Activated CD8-positive, alpha-beta memory T cell treated with anti-CD3 and anti-CD28 coated beads, Interleukin-2, amount 50 U/mL, for 48 hours (primary cell): ENCODE data around the gene DLG2.

Experiments
- DNase-seq: peaks from one replicate; pipeline ENCODE4 v3.0.0-alpha.2; 2020

DLG2 gene

DNA sequence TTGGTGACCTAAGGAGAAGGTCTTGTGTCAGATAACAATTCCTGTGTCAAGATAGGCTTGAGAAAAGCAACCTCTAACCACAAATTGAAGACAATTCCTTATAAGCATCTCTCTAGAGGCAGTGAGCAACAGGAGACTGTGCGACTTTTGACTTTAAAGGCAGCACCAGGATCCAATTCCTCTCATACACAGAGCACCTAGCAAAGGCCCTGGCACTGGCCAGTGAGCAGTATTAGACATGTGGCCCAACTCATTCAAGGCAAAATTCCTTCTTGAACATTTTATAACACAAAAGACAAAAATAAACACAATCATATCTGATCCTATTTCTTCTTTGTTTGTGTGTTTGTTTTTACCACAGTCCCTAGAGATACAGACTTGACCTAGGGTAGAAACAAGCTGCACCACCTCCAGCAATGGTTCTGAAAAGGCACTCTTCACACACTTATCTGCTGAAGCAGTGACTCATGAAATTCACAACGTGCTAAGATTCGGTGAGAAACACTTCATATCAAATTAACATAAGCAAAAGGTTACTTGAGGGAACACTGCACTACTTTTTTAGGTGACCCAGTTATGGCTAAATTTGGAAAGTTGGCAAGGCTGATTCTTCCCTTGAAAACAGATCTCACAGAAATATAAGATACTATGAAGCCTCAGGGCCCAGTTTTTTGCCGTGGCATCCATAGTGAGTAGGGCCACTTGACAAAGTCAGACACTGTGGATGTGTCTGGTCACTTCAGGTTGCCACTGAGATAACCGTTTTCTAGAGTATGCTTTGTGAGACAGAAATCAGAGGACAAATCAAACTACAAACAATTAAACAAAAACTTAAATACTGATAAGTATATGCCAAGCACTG lies 1018.9 kb downstream of the DLG2 start:
- DNase-seq = no peak

DNA sequence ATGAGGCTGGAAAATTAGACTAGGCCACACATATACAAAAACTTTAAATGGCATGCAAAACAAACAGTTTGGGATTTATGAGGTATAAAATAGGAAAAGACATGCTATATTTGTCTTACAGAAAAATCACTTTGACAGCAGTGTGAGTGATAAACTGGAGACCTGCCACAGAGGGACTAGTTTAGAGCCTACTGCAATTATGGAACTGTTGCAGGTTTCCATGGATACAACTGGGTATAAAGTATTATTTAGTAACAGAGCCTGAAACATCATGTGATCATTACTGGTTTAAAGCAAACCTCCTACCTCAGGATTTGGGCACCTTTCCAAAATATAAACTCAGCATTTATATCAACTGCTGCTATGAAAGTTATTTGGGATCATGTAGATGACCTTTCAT lies 1032.5 kb downstream of the DLG2 start:
- no peak for DNase-seq

DNA sequence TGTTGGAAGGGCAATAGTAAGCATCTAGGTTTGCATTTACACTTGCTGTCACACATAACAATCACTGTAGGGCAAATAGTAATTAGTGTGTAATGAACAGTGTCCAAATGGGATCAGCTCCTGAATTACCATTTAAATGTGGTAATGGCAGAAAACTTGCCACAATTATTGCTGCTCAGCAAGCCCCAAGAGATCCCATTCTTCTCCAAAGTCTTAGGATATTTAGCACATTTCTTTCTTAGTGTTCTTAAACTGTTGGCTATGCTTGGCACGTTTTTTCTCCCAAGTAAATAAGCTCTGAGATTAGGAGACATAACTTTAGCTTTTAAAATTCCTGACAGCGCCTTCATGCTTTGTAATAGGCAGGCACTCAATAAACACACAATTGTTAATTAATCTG lies 1037.0 kb downstream of the DLG2 start:
- no peak for DNase-seq

DNA sequence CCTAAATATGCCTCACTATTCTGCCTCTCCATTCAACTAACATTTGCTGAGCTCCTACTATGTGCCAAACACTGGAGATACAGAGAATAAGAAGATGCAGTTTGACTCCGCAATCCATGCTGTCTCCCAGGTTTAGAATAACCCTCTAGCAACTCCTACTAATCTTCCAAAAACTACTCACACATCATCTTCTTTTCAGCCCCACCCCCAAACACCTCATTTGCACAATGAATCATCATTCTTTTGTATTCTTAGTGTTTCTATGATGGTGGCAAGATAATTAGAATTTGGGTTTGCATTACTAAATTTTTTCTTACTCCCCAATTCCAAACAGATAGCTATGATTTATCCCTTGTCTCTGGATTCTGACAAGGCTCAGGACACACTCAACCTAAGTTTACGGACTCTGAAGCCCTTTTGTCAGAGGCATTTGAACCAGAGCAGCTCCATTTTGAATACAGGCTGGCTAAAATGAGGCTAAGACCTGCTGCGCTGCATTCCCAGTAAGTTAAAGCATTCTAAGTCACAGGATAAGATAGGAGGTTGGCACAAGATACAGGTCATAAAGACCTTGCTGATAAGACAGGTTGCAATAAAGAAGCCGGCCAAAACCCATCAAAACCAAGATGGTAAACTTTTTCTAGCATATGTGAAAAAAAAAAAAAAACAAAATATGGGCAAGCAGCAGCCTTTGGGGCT lies 1038.9 kb downstream of the DLG2 start:
- no peak for DNase-seq

DNA sequence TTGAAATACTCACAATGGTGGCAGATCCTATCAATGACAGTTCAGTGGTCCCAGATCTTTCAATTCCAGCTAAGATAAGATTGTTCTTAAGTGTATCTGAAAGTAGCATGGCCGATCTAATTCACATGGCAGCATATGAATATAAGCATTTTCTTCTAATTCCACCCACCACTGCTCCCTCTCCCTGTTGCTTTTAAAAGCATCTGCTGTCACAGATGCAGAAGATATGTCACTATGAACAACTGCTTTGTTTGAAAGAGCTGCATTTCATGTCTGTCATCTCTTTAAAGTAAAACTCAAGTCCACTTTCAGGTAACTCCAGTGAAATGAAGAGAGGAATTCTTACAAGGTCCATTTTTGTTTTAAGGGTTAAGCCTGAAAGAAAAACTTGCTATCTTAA lies 1044.0 kb downstream of the DLG2 start:
- DNase-seq = no peak

DNA sequence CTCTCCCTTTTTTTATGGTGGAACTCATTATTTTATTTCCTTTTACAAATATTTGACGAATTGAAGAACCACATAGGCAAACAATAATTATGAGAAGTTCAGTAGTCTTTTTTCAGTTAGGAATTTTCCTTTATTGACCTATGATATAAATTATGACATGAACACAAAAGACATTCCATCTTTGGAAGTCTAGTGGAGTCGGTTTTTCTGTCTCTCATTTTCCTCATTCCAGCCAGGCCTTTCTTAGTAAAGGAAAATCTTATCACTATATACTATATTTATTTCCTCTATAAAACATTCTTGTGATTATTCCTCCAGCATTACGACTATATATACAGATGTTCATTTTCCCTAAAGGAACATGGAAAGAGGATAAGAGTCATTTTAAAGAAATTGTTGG lies 1046.1 kb downstream of the DLG2 start:
- DNase-seq = no peak

DNA sequence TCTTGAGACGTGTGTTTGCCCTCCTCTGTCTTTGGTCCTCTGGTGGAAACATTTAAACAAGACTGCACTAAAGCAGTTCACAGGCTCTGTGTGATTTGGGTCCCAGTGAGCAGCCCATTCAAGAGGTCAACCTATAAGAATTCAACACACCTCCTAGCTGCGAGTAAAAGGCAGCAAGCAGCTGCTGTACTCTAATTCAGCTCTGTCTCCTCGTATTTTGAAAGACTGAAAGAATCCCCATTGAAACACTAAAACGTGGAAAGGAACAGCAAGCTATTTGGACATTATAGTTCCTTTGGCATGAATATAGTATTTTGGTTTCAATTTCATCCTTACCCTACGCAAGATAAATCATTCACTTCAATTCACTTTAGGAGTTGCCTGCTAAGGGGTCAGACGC lies 1046.7 kb downstream of the DLG2 start:
- DNase-seq = no peak

DNA sequence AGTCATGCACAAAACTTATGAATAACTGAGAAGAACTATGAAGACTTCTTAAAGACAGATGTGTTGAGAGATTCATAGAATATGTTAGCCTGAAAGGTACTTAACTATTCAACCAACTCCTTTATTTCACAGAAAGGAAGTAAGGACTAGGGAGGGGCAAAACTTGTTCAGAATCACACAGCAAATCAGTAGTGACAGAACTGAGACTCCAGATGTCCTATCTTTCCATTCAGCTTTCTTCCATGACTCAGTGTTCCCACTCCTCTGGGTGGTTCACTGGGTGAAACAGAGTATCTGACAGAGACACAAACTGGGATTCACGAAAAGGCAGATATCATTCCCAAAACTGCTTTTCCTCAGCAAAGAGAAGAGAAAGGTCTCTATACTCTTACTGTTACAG lies 1053.3 kb downstream of the DLG2 start:
- DNase-seq = no peak

DNA sequence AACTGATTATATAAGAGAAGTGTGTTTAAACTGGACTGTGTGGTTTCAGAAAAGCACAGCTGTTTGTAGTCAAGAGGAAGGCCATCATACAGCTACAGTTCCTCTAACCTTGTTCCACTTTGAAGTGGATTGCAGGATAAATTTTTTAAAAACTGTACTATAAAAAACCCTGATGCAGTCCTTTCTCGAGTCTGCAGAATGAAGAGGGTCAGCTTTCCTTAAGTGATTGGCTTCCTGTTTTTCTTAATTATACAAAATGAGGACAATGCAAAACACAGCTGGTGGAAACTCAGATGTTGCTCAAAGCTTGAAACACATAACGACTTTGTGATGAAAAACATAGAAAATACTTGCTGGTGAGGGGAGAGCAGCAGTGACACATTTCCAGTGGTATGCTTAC lies 1060.5 kb downstream of the DLG2 start:
- no peak for DNase-seq

DNA sequence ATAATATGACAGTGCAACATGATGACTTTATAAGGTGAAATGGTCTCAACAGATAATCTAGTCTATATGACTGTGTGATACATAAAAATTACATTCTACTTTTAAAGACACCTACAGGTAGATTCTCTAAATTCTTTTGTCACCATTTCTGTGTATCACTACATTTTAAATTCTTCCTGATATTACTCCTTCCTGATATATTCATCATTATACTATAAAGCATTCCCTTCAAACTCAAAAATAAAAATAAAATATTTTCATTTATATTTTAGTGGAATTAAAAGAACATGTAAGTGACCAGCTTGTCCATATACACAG lies 1062.3 kb downstream of the DLG2 start:
- no peak for DNase-seq

DNA sequence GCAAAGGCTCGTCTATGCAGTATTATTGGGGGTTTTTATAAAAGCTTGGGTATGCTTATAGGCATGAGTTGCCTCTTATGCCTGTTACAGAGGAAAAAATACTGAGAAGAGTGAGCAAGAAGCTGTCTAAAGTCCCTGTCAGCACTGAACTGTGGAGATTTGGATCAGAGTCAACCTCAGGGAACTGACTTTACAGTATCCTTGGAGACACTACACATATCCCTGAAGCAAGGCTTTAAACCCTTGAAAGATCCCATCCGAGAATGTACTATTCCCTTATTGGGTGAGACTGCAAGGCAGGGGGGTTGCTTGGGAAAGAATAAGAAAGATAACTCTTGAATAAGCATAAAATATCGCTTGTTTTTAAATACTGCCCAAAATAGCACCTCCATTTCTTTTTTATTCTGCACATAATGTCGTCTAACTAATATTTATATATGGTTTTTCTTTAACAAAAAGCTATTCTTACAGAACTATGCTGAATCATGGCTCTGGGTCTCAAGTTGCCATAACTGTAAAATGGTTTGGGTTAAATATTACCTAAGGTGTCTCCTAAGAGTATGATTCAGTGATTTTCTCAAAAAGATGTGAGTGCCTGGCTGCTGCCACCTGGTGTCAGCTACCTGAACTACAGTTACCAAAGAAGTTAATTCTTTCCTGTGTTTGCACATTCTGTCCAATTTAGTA lies 1062.8 kb downstream of the DLG2 start:
- DNase-seq = peak; percentile 52

DNA sequence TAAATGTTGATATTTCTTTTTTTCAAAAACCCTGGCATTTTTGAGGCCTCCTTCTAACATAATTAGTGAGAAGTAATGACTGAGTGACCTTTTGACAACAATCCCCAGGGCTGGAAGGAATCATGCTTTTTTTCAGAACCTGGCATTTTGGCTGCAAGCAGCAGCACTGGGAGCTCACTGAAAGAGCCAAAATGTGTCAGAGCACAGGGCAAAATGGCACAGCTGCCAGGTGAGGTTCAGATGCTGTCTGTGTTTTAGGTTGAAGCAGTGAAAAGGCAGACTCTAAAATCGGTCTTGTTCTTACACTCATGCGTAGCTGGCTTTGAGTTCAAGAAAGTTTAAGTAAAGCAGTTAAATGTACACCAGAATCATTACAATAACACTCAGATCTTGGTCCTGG lies 1063.8 kb downstream of the DLG2 start:
- no peak for DNase-seq

DNA sequence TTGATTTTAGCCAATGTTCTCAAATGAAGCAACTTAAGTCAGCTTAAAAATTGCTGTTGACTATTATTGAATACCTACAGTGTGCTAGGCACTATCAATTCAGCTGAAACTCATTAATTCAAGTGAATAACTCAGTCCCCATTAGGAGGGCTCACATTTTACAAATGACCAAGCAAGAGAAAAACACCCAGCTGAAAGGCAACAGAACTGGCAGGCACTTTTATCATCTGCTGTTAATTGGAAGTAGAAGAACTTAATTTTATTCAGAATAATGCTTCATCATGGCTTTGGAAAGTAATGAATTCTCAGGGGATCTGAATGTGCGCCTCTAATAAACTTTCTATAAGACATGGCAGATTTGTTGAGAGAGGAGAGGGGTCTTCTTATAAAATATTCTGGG lies 1066.9 kb downstream of the DLG2 start:
- no peak for DNase-seq

DNA sequence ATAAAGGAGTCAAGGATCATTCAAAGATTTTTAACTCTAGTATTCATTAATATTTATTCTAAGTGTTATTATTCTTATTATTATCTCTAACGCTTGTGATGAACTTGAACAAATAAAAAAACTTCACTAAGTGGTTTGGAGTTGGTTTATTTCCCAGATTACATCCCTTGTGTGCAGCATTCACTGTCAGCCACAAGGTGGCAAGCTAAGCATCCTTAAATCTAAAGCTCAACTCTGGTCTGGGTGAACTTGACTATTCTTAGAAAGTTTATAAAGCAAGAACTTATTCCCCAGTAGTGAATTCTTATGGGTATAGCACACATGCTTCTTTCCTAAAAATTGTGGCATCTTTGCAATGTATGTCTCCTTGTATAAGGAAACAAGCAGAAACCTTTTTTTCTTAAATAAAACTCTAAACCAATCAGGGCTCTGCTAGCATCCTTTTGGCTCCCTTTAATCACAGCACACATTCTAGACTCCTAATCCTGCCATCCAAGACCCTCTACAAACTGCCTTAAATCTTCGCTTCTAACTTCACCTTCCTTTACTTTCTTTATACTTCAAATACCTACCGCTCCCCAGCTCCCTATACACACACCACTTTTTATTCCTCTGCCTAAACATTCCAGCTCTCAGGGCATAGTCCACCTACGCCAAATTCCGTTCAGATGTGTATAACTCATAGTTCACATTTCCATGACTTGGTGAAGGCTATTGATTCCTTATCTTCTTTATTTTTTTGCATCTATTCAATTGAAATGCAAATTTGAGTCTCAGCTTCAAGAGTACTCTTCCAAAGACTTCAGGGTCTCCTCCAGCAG lies 1068.8 kb downstream of the DLG2 start:
- DNase-seq = no peak

DNA sequence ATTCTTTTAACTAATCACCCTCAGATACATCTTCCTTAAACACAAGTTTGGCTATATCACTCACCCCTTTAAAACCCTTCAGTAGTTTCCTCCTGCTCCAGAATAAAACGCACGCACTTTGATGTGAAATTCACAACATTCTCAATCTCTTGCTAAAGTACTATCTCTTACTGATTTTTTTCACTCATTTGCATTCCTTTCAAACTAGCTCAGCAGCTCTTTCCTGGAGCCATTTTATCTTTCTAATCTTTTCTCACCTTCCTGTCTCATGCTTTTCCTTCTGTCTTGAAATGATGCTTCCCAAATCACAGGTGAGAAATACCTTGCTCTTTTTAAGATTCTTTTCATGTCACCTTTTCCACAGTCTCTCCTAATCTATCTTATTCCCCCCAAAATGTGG lies 1074.4 kb downstream of the DLG2 start:
- no peak for DNase-seq

DNA sequence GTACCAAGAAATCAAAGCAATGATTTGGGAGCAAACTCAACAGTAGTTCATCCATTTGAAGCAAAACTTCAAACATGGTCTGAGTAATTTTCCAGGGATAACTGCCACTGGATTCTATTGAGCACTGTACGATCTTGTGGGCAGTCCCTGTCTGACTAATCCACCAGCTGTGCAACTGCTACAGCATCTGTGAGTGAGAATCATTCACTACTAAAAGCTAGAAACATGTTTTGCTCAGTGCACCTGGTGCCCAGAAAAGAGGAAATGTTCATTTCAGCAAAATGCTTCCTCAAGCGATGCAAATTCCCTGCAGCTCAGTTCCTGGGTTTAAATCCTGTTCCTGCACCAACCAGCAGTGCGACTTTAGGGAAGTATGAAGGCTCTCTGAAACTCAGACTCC lies 1077.9 kb downstream of the DLG2 start:
- DNase-seq = no peak

DNA sequence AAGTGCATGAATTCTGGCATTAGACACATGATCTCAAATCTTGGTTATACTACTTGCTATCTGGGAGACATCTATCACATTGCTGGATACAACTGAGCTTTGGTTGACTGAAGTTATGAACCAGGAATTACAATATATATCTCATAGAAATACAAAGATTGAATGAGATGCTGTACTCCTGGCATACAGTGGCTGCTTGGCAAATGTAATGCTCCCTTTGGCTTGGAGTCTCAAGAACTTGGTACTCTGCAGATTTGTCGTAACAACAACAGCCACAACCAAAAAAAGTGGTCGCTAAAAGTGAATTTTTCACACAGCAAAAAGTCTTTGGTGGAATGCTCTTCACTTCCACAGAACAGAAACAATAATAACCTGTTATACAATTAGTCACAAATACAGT lies 1082.6 kb downstream of the DLG2 start:
- DNase-seq = no peak

DNA sequence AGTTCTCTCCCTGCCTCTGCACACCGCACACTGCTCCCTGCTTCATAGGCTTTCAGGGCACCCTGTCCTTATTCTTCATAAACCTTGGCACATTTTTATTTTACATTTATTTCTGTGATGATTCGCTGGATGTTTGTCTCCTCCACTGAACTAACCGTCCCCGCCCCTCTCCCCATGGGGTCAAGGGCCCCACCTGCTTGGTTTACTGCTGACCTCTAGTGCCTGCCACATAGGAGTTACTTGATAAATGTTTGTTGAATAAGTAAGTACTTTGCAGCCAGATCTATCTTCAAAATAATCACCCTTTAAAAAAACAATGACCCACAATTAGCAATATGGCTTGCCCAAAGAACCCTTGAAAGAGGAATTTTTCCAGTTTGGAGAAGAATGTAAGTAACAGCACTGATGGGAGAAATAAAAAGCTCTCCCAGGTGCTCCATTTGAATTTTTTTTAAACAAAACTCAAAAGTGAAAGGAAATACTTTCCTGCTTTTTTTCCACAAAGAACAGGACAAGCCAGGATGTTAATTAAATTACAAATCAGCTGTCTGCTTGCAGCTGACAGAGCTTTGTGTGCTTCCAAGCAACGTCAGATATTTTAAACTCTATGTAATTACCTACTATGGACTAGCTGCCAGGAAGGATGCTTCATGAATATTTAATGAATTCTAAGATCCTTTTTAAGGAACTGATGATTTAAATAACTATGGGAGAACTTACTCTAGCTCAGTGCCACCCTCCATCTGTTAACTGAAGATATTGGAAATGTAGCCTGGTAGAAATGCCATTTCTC lies 1083.6 kb downstream of the DLG2 start:
- no peak for DNase-seq

DNA sequence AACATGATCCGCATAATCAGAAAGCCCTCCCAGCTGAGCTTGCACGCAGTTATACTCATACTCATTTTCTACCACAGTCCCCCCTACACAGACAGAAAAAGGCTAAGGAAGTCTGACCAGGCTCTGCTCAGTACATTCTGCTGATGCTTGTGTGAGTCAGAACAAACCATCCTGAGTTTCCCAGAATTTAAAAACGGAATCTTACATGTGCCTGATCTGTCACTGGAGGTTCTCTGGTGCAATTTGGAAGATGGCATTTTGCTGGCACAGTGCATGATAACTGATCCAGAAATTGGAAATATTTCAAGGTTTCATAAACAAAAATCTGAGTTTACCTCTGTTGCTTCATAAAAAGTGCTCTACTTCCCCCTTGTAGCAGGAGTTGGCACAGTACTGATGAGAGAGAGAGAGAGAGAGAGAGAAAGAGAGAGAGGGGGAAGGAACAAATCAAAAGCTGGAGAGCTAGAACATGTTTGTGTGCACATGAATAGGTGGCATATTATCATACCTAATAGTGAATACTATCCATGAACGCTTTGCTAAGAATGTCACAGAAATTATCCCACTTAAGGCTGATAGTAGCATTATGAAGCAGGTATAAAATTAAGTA lies 1085.3 kb downstream of the DLG2 start:
- no peak for DNase-seq

DNA sequence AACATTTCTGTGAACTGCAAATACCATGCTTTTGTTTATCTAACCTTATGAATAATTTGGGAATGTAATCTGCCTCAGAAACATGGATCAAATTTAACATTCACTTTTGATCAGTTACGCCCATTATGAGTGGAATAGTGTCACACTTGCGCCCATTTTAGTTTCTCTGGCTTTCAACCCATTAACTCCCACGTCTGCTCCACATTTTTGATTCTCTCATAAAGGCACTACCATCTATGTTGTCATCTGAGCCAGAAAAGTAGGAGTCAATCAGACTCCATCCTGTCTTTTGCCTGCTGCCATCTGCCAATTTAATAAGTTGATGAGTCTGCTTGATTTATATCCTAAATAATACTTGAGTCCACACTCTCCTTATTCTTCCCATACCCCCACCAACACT lies 1090.7 kb downstream of the DLG2 start:
- DNase-seq = no peak

DNA sequence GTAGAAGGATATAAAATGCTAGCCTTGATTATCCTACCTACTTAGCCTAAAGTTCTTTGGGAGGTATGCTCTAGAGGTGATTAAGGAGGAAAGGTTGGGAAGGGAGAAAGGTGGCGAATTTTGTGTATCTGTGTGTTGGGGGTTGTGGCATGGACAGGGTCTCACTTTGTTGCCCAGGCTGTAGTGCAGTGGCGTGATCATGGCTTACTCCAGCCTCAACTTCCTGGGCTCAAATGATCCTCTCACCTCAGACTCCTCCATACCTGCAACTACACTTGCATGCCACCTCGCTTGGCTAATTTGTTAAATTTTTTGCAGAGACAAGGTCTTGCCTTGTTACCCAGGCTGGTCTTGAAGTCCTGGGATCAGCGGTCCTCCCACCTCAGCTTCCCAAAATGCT lies 1094.8 kb downstream of the DLG2 start:
- no peak for DNase-seq

DNA sequence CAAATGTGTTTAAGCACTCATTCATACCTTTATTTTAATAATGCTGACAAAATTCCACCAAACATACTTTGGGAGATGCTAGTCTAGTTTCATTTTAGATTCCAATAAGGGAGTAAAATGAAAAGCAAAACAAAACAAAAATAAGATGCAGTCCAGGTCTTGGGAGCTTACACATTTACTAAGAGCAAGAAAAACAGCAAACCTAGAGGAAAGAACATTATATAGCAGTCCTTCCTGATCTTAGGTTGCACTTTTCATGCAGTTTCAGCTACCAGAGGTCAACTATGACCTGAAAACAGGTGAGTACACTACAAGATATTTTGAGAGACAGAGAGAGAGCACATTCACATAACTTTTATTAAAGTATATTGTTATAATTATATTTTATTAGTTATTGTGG lies 1100.9 kb downstream of the DLG2 start:
- no peak for DNase-seq
